ENCODE measurements around the gene BUD31.

BUD31 gene

GRCh38 chr7:99394188-99394502 is 14.6 kb upstream of the BUD31 start:
- H3K4me3 ChIP-seq (ENCODE audit: low read length) = no peak overlapping the region
- no peak for DNase-seq (ENCODE audit: low read depth)
- no peak for TF ChIP-seq CTCF (IDR thresholded peaks at IDR 0.05; ENCODE audit: insufficient read depth, low read depth, low read length, missing control alignments)

GRCh38 chr7:99395616-99396327 is 13.0 kb upstream of the BUD31 start:
- no peak overlapping the region for H3K4me3 ChIP-seq (ENCODE audit: low read length)
- no peak for DNase-seq (ENCODE audit: low read depth)
- no peak for TF ChIP-seq CTCF (IDR thresholded peaks at IDR 0.05; ENCODE audit: insufficient read depth, low read depth, low read length, missing control alignments)

GRCh38 chr7:99396418-99397296 is 12.1 kb upstream of the BUD31 start:
- DNase-seq (ENCODE audit: low read depth) = no peak
- no peak for TF ChIP-seq CTCF (IDR thresholded peaks at IDR 0.05; ENCODE audit: insufficient read depth, low read depth, low read length, missing control alignments)
- H3K4me3 ChIP-seq (ENCODE audit: low read length) = no peak overlapping the region

DNA sequence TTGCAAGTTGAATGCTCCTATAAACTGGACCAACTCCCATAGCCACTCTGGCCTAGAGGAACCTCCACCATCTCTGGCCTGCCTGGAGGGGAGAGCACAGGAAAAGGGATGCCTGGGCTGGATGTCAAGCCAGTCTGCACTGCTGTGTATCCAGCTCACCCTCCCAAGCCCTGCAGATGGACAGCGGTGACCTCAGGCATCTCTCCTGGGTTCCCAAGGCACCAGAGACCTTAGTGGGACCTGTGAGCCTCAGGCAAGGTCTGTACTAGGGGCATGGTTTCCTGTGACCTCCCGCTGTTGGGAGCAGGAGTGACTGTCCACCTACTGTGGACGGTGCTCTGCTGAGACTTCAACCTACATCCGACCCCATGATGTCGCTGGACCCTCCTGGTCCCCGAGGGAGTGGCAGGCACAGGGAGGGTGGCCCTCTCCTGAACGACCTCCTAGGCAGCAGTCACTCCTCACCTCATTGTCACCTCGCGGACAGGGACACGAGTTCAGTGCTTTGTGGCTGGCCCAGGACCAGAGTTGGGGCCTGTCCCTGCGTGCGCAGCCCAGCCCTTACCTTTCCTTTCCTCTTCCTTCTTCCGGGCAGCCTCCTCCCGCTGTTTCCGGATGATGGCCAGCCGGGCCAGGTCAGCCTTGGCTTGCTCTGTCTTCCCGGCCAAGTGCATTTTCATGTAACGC is 11.3 kb upstream of the BUD31 start:
- H3K4me3 ChIP-seq (ENCODE audit: low read length) = no peak overlapping the region
- TF ChIP-seq CTCF (IDR thresholded peaks at IDR 0.05; ENCODE audit: insufficient read depth, low read depth, low read length, missing control alignments) = no peak
- no peak for DNase-seq (ENCODE audit: low read depth)

DNA sequence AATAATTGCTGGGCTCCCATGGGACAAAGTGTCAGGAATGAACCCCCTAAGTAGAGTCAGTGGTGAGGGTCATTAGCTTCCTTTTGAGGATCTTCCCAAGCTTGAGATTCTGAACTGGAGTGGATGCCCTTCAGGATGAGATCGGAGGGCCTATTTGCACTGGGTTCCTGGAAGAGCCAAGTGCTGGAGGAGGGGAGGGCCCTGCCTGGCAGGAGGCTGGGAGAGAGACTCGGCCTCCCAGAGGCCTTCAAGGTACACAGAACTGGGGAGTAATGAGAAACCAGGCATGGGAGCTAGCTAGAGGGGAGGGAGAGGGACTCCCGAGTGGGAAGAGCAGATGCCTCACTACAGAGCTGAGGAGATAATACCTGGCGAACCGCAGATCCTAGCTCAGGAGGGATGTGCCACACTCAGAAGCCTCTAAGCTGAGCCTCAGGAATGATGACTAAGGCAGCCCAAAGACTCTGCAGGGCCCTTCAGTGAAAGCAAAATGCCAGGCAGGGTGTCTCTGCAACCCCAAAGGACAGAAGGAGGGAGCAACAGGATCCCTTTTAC is 9.8 kb upstream of the BUD31 start:
- no peak for DNase-seq (ENCODE audit: low read depth)
- TF ChIP-seq CTCF (IDR thresholded peaks at IDR 0.05; ENCODE audit: insufficient read depth, low read depth, low read length, missing control alignments) = no peak
- H3K4me3 ChIP-seq (ENCODE audit: low read length) = no peak overlapping the region

GRCh38 chr7:99399597-99399996 is 9.2 kb upstream of the BUD31 start:
- no peak for TF ChIP-seq CTCF (IDR thresholded peaks at IDR 0.05; ENCODE audit: insufficient read depth, low read depth, low read length, missing control alignments)
- no peak for DNase-seq (ENCODE audit: low read depth)
- no peak overlapping the region for H3K4me3 ChIP-seq (ENCODE audit: low read length)
